Erythroblast (primary cell): ENCODE data around the gene PARP16.

Source experiments
- GATA1 ChIP-seq: IDR thresholded peaks from 2 replicates; pipeline ENCODE4 v1.6.1; 2011; ENCODE audit warnings: low read depth, mild to moderate bottlenecking, control low read depth, low read length, moderate library complexity
- POLR2A ChIP-seq: IDR thresholded peaks from 2 replicates; pipeline ENCODE4 v1.6.1; 2011; ENCODE audit warnings: mild to moderate bottlenecking, low read length

DNA sequence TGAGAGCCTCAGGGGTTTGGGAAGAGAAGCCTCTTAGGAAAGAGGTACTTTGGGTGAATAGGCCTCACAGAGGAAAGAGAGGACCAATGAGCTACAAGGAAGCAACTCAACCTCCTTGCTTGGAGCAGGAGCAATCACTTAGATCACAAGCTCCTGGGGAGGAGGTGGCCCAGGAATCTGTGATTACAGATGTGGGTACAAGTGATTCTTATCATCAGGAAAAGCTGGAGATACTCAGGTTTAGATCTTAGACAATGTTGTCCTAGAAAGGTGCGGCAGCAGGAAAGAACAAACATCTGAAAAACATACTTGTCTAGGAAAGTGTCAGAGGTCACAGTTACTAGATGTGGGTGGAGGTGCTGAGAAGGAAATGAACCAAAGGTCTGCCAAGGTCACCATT is 8.2 kb downstream of the PARP16 start:
- no peak for TF ChIP-seq POLR2A
- no peak for TF ChIP-seq GATA1
